GM21423 (cell line): Measurements from ENCODE around the gene ZSCAN22.
"Not testable (repeated sequence)": the region's sequence is repeated elsewhere in the genome, so short reads cannot be mapped to it uniquely, and the experiment has no call there.

Experiments used
- ATAC-seq: cut with Tn5 transposase; IDR thresholded peaks from one replicate; pipeline ENCODE4 v1.9.1; 2021; ENCODE audit warnings: mild to moderate bottlenecking, moderate library complexity; ENCODE audit not compliant: unreplicated experiment

The ZSCAN22 gene

DNA sequence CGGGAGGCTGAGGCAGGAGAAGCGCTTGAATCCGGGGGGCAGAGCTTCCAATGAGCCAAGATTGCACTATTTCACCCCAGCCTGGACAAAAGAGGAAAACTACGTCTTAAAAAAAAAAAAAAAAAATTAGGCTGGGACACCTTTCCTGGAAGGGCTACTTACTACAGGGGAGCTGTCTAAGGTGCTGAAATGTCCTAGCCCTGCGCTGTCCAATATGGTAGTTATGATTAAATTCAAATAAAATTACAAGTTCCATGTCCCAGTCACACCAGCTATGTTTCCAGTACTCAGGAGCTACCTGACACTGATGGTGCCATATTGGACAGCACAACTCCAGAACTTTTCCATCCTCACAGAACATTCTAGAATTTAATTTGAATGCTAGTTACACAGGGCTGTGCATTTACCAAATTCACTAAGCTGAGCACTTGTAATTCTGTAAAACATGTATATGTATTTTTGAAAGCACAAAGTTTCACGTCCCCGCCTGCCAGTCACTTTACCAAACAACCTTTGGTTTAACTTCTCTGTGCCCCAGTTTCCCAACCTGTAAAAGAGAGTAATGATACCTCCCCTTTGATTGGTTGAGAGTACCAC lies 9.2 kb upstream of the ZSCAN22 start:
- no peak for ATAC-seq

DNA sequence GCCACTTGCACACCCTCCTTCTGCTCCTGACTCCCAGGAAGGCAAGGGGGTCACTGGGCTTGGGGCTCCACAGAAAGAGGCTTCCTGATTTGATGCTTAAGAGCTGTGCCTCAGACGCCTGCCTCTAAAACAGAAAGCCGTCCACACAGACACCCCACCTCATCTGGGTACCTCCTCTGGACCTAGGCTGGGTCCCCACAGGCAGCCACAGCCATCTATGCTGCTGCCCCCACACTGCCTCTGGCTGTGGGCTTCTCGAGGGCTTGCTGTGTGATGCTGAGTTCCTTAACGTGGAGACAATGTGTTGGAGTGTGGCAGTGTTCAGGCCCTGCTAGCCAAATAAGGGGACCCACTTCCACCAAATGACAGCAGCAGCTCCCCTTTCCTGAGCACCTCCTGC lies 8.5 kb upstream of the ZSCAN22 start:
- no peak for ATAC-seq

DNA sequence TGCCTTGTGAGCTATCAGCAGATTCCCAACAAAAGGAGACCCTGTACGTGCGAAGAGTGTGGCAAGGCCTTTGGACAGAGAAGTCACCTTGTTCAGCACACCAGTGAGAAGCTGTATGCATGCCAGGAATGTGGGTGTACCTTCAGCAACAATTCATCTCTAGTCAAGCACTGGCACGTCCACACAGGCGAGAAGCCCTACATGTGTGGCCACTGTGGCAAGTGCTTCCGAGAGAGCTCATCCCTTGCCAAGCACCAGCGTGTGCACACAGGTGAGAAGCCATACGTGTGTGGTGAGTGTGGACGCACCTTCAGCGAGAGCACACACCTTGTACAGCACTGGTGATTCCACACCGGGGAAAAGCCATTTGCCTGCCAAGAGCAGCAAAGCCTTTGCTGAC lies 7.6 kb upstream of the ZSCAN22 start:
- ATAC-seq = no peak

DNA sequence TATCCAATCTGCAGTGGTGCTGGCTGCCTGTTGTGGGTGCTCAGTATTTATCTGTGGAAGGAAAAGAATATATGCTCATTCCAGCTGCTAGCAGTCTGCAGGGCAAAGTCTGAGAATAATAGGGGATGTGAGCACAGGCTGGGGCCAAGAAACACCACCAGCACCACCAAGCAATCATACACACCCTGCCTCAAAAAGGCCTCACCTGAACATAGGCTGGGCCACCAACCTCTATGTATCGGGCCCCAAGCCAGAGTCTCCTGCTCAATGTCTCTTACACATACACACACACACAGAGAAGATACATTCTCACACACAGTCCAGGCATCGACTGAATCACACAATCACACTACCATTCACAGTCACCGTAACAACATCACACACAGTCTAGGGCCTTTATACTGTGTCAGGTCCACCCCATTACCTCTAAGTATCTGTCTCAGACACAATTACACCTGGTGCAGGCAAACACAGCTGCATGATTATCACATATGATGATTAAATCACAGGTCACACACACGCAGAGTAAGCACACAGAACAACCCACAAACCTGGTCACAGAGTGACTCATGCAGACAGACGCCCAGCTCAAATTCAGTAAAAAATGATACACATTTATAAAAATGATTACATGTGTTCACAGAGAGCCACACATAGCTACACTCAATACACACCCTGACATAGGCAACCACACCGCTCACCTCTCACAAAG lies 1.3 kb upstream of the ZSCAN22 start:
- ATAC-seq = no peak

DNA sequence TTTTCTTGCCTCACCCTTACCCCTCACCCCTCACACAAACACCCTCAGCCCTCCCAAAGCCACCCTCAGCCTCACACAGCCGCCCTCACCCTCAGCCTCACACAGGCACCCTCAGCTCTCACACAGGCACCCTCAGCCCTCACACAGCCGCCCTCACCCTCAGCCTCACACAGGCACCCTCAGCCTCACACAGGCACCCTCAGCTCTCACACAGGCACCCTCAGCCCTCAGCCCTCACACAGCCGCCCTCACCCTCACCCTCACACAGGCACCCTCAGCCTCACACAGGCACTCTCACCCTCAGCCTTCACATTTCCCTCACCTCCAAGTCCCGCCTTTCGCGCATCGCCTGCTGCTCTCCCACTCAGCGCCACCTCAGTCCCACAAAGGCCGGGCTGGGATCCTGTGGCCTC lies 287 bp upstream of the ZSCAN22 start:
- no peak for ATAC-seq

DNA sequence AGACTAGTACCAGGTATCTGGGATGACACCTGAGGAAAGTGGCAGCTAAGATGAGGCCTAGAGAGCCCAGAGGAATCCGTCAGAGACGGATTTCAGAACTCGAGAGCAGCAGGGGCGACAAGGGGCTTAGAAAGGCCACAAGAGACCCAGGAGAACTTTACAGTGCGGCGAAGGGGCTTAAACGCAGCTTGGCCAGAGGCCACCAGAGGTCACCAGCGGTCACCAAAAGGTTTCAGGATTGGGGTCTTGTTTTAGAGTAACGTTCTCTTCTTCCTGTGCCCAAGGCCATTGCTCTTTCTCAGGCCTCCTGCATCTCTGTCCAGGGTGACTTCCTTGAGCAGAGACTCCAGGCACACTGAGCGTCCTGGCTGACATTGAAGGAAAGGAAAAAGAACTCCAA lies 2.2 kb downstream of the ZSCAN22 start:
- ATAC-seq = no peak

DNA sequence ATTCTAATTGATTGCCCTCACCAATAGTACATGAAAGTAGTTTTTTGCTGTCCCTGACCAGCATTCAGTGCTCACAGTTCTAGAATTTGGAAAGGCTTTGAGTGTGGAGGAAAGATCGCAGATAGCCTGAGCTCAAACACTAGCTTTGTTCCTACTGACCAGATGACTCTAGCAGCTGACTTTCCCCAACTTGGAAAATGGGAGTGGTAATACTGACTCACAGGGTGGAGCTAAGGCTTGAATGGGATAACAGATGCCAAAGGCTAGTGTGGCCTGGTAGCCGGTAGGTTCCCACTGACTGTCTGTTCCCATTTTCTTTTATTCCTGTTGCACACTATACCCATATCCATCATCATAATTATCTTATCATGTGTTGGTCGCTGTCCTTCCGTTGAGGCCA lies 3.7 kb downstream of the ZSCAN22 start:
- ATAC-seq = no peak

DNA sequence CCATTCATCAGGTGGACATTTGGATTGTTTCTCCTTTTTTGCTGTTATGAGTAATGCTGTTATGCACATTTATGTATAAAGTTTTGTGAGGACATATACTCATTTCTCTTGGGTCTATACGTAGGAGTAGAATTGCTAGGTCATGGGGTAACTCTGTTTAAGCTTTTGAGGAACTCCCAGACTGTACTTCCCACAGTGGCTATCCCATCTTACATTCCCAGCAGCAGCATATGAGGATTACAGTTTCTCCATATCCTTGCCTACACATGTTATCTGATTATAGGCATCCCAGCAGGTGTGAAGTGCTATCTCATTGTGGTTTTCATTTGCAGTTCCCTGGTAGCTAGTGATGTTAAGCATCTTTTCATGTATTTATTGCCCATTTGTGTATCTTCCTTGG lies 5.9 kb downstream of the ZSCAN22 start:
- ATAC-seq = no peak

DNA sequence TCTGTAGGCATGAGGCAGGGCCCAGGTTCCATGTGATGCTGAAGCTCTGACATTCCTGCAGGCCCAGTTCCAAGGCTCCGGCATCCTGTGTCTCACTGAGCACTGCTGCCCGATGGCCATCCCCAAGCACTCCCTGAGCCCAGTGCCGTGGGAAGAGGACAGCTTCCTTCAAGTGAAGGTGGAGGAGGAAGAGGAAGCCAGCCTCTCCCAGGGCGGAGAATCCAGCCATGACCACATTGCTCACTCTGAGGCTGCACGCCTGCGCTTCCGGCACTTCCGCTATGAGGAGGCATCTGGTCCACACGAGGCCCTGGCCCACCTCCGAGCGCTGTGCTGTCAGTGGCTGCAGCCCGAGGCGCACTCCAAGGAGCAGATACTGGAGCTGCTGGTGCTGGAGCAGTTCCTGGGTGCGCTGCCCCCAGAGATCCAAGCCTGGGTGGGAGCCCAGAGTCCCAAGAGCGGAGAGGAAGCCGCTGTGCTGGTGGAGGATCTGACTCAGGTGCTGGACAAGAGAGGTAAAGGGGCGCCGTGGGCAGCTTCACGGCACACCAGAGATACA lies 8.0 kb downstream of the ZSCAN22 start:
- ATAC-seq = no peak

DNA sequence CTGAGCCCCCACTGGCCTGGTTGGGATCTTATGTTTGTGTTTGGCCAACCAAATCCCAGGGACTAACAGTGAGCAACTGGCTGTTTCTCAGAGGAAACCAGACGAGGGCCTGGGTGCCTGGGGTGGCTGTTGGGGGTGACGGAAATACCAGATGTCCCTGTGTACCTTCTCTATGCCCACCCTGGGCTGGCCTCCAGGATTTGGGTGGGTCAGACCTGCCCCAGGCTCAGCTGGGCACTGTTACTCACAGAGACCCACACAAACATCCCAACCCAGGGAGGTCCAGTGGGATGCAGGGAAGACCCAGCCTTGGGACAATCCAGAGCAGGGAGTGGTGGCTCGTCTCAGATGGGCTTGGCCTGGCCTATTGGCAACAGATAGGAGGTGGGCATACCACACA lies 8.8 kb downstream of the ZSCAN22 start:
- no peak for ATAC-seq

DNA sequence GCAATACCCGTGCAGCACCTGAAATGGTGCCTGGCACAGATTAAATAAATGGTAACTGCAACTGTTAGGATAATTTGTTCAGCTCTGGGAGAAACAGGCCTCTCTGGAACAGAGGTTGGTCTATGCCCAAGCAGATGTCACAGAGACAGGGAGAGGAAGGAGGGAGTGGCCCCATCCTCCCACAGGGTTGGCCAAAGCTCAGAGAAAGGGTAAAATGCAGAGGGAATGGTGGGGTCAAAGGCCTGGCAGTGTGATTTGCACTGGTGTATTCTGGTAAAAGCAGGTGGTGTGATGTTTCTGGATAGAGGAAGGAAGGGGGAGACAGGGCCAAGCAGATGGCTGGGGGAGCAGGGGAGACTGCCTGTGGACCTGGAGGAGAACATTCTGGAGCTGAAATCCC lies 9.4 kb downstream of the ZSCAN22 start:
- no peak for ATAC-seq

DNA sequence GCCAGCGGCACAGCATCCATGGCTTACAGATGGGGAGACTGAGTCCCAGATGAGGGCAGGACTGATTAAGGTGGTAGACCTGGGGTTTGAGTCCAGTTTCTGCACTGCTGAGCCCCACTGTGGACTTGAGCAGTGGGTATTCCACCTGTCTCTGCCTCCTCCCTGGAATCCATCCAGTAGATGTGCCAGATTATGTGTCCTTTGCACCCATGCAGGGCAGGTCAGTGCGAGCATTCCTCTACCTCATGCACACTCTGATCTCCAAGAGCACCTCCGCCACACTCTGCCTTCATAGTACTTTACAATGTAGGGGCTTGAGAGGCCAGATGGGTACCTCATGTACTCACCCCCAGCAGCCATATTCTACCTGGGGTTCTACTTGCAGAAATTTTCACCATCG lies 10.0 kb downstream of the ZSCAN22 start:
- no peak for ATAC-seq

DNA sequence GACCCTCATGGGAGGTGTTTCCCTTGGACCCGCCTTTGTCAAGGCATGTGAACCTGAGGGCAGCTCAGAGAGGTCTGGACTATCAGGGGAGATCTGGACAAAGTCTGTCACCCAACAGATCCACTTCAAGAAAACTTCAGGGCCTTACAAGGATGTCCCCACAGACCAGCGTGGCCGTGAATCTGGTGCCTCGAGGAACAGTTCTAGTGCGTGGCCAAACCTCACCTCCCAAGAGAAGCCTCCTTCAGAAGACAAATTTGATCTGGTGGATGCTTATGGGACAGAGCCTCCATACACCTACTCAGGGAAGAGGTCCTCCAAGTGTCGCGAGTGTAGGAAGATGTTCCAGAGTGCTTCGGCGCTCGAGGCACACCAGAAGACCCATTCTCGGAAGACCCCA lies 11.5 kb downstream of the ZSCAN22 start:
- ATAC-seq = no peak

DNA sequence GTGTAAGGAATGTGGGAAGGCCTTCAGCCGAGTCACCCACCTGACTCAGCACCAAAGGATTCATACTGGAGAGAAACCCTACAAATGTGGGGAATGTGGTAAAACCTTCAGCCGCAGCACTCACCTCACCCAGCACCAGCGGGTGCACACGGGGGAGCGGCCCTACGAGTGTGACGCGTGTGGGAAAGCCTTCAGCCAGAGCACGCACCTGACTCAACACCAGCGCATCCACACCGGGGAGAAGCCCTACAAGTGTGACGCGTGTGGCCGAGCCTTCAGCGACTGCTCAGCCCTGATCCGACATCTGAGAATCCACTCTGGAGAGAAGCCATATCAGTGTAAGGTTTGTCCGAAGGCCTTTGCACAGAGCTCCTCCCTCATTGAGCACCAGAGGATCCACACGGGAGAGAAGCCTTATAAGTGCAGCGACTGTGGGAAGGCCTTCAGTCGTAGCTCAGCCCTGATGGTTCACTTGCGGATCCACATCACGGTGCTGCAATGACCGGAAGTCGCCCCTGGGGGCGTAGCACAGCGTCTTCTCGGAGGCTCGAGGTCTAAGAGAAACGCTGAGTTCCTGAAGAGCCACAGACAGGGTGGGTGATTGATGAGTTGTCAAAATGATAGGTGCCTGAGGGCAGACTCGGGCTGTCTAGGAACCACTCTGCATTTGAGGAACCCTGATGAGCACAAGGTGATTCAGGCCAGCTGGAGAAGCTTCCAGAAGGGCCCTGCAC lies 12.2 kb downstream of the ZSCAN22 start:
- no peak for ATAC-seq

DNA sequence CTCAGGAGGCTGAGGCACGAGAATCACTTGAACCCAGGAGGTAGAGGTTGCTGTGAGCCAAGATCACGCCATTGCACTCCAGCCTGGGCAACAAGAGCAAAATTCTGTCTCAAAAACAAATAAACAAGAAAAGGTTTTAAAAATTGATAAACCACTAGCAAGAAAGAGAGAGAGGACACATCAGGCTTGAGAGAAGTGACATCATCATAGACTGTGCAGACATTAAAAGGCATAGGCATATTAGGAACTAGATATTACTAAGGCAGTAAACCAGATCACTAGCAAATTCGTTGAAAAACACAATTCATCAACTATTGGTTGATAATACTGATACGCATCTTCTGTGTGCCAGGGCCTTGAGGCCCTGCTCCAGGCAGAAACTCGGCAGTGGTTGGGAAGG lies 18.8 kb downstream of the ZSCAN22 start:
- no peak for ATAC-seq

DNA sequence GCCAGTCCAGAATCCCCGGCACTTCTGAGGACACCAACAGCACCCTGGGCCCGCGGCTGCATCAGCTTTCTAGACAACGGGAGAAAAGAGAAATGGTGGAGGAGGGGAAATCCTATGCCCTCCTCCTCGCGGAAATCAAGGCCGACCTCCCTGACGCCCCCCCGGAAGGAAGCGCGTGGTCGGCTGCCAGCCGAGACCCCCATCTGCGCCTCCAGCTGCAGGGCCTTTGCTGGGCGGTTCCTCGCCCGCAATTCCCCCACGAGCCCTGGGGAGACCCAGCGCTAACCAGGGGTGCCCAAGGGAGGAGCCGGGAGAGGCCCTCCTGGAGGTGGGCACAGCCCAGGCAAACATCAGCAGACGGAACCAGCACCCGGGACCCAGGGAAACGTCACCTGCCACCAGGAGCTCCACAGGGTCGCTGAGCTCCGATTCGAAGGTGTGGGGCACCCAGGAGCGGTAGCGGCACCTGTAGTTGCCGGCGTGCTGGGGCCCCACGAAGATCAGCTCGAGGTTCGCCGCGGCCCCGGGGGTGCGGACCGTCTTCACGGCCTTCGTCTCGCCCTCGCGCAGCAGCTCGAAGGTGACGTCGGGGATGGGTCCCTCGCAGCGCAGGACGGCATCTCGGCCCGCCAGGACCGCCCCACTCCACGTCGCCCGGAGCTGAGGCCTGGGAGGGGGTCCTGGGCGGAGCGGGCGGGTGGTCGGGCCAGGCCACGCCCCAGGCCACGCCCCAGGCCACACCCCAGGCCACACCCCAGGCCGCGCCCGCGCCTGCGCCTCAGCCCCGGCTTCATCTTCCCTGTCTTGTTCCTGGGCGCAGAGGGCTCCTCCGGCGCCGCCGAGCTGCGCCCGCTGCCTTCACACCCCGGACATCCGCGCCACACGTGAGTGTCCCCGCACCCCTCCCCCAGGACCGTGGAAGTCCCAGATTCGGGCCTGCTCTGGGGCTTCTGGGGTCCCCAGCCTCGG lies 20.5 kb downstream of the ZSCAN22 start:
- peak; percentile 89 for ATAC-seq

DNA sequence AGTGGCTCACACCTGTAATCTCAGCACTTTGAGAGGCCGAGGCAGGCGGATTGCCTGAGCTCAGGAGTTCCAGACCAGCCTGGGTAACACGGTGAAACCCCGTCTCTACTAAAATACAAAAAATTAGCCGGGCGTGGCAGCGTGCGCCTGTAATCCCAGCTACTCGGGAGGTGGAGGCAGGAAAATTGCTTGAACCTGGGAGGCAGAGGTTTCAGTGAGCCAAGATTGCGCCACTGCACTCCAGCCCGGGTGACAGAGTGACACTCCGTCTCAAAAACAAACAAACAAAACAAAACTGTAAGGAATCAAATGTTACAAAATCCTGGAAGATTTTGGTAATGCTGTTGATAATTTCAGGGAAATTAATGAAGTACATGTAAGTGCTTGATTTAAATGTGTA lies 21.3 kb downstream of the ZSCAN22 start:
- not testable (repeated sequence) for ATAC-seq

DNA sequence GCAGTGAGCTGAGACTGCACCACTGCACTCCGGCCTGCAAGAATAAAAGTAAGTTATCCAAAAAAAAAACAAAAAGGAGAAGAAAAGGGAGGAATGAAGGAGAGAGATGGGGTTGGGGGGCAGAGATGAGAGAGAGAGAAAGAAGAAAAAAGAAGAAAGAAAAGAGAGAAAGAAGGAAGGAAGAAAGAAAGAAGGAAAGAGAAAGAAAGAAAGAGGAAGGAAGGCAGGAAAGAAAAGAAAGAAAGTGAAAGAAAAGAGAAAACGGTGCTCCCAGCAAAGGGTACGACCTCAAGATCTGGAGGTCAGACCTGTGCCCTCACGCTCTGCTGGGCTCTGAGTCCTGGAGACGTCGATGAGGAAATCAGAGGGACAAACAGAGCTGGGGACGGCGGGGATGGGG lies 22.8 kb downstream of the ZSCAN22 start:
- no peak for ATAC-seq

DNA sequence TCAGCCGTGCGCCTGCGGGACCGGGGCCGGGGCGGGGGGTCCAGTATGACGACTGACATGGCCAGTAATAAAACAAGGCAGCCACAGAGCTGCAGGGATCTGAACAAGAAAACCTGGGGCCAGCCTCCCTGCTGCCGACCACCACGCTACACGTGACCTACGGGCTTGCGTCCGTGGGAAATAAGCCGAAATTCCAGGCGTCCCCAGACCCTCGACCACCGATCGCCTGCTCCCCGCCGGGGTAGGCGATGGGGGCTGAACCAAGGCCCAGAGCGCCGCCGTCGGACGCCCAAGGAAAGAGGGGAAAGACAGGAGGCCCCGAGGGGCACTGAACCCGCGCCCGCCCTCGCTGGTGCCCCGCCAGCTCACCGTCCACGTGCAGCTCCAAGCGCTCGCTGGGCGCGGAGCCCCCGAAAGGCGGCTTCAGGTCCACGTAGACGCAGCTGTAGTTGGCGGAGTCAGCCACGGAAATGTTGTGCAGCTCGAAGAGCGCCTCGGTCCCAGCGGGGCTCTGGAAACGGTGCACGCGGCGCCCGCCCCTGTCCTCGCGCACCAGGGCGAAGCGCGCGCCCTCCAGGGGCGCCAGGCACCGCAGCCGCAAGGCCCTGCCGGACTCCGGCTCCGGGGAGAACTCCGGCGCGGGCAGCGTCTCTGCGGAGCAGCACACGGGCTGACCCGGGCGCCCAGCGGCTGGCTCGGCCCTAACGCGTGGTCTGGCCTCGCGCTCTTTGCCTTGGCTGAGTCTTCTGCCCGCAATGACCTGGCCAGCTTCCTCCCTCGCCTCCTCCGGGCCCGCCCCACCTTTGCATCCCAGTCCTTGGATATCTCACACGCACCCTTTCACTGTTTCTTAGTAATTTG lies 23.4 kb downstream of the ZSCAN22 start:
- no peak for ATAC-seq
